ENCODE results near the gene CHAT. TPM values are rescaled to one million over a fixed set of nuclear protein-coding genes. Genes with fewer than 3 reads are reported as not detected.
"Not testable (repeated sequence)": the region's sequence is repeated elsewhere in the genome, so short reads cannot be mapped to it uniquely, and the experiment has no call there.

Gene CHAT
- total RNA-seq, 4 donors from 2014 or later: not detected

DNA sequence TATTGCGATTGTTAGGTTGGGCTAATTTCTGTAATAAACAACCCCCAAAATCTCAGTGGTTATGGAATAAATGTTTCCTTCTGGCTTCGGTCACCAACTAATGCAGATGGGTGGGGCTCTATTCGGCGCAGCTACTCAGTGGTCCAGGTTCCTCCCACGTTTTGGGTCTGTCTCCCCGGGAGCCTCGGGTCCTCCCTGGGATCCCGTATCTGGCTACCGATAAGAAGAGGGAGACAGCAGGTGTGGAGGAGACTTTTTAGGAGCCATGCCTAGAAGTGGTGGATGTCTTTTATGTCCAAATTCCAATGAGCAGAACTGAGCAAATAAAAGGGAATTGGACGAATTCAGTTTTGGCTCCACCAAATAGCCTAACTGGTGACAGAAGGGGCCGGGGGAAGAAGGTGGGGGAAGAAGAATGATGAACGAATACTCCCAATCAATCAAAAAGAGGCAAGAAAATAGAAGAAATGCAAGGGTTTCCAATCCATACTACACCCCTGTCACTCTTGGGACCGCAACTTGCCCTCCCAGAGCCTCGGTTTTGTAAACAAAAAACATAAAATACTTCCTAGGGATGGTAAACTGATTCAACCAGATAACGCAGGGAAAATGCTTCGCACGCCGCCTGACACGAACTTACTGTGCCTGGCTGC lies 65.1 kb downstream of the CHAT start:
- H3K4me3 ChIP-seq: no peak overlapping the region
- DNase-seq: no peak
- H3K36me3 ChIP-seq: no peaks in the 10 kb centered on the region
- no peak for TF ChIP-seq POLR2A (IDR thresholded peaks at IDR 0.05)
- TF ChIP-seq, protein P1, sequence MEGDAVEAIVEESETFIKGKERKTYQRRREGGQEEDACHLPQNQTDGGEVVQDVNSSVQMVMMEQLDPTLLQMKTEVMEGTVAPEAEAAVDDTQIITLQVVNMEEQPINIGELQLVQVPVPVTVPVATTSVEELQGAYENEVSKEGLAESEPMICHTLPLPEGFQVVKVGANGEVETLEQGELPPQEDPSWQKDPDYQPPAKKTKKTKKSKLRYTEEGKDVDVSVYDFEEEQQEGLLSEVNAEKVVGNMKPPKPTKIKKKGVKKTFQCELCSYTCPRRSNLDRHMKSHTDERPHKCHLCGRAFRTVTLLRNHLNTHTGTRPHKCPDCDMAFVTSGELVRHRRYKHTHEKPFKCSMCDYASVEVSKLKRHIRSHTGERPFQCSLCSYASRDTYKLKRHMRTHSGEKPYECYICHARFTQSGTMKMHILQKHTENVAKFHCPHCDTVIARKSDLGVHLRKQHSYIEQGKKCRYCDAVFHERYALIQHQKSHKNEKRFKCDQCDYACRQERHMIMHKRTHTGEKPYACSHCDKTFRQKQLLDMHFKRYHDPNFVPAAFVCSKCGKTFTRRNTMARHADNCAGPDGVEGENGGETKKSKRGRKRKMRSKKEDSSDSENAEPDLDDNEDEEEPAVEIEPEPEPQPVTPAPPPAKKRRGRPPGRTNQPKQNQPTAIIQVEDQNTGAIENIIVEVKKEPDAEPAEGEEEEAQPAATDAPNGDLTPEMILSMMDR (IDR thresholded peaks at IDR 0.05): no peak
- no peak overlapping the region for H3K27ac ChIP-seq
- H3K9me3 ChIP-seq: no peaks in the 10 kb centered on the region
- intact Hi-C loops (cut with DNase I; ENCODE audit: low total_unique reads): no loop called here
- peaks cover 0 to 6% of the 10 kb centered on the region in 2 donors for H3K27me3 ChIP-seq
- H3K4me1 ChIP-seq: no peaks in the 10 kb centered on the region

DNA sequence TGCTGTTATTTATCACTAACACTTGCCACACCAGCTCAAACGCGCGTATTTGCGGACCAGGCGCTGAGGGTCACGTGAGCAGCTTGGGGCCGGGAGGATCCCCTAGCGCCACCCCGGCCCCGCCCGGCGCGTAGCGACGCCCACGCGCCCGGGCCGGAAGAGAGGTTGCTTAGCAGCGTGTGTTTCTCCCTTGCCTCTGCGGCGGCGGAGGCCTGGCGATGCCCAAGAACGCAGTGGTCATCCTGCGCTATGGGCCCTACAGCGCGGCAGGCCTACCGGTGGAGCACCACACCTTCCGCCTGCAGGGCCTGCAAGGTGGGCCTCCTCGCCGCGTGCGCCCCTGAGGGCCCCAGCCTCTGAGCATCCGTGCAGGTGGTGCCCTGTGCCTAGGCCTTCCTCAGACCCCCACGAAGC lies 65.7 kb downstream of the CHAT start, which contains the start of gene C10orf53:
TSS of gene C10orf53 (plus strand) at position 172 of the 414 bp plus-strand sequence. CDS start at position 219, 47 bp downstream.
- no peaks in the 10 kb centered on the region for H3K9me3 ChIP-seq
- H3K36me3 ChIP-seq: no peaks in the 10 kb centered on the region
- peaks cover 0 to 6% of the 10 kb centered on the region in 2 donors for H3K27me3 ChIP-seq
- H3K4me3 ChIP-seq: no peak within 1 kb of the TSS
- intact Hi-C loops (cut with DNase I; ENCODE audit: low total_unique reads): no loop called here
- TF ChIP-seq, protein P1 (IDR thresholded peaks at IDR 0.05): no peak
- TF ChIP-seq POLR2A (IDR thresholded peaks at IDR 0.05): no peak
- DNase-seq: no peak
- no peaks in the 10 kb centered on the region for H3K4me1 ChIP-seq
- no peak within 1 kb of the TSS for H3K27ac ChIP-seq

DNA sequence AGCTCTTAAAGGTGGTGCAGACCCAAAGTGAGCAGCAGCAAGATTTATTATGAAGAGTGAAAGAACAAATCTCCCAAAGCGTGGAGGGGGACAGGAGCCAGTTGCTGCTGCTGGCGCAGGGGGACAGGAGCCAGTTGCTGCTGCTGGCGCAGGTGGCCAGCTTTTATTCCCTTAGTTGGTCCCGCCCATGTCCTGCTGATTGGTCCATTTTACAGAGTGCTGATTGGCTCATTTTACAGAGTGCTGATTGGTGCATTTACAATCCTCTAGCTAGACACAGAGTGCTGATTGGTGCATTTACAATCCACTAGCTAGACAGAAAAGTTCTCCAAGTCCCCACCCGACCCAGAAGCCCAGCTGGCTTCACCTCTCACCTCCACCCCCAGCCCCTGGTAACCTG lies 68.6 kb downstream of the CHAT start:
- not testable (repeated sequence) for H3K27ac ChIP-seq, H3K36me3 ChIP-seq, H3K9me3 ChIP-seq

DNA sequence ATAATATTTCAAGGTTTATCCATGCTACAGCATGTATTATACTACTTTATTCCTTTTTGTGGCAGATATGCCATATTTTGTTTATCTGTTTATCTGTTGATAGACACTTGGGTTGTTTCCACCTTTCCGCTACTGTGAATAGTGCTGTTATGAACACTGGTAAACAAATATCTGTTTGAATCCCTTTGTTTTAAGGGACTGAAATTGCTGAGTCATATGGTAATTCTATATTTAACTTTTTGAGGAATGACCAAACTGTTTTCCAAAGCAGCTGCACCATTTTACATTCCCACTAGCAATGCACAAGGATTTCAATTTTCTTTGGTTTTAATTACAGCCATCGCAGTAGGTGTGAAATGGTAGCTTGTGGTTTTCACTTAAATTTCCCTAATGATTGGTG lies 69.0 kb downstream of the CHAT start:
- Histone ChIP-seq H3K27me3 (peaks cover 0 to 6% of the 10 kb centered on the region in 2 donors), H3K4me1 (no peaks in the 10 kb centered on the region), H3K27ac (no peak overlapping the region), H3K36me3 (no peaks in the 10 kb centered on the region), H3K9me3 (no peaks in the 10 kb centered on the region), H3K4me3 (no peak overlapping the region)
- TF ChIP-seq, protein P1 (IDR thresholded peaks at IDR 0.05): no peak
- no peak for TF ChIP-seq POLR2A (IDR thresholded peaks at IDR 0.05)
- intact Hi-C loops (cut with DNase I; ENCODE audit: low total_unique reads): no loop called here
- DNase-seq: no peak

More for the DNA sequence above, 68.6 kb downstream of the CHAT start:
- H3K4me3 ChIP-seq; DNase-seq; H3K27me3 ChIP-seq; H3K4me1 ChIP-seq; intact Hi-C loops (cut with DNase I; ENCODE audit: low total_unique reads): not testable (repeated sequence)

DNA sequence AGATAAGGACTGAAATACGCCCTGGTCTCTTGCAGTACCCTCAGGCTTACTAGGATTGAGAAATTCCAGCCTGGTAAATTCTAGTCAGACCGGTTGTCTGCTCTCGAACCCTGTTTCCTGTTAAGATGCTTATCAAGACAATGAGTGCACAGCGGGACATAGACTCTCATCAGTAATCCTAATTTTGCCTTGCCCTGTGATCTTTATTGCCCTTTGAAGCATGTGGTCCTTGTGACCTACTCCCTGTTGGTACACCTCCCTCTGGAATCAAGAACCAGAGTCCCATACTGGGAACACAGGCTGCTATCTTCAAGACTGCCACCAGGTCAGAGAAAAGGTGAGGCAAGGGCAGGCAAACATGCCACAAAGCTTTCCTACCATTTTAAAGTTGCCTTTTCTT lies 72.8 kb downstream of the CHAT start:
- no peaks in the 10 kb centered on the region for H3K36me3 ChIP-seq
- intact Hi-C loops (cut with DNase I; ENCODE audit: low total_unique reads): no loop called here
- H3K27me3 ChIP-seq: no peaks in the 10 kb centered on the region
- H3K9me3 ChIP-seq: no peaks in the 10 kb centered on the region
- H3K4me1 ChIP-seq: no peaks in the 10 kb centered on the region
- H3K27ac ChIP-seq: no peak overlapping the region
- DNase-seq: no peak
- TF ChIP-seq, protein P1 (IDR thresholded peaks at IDR 0.05): no peak
- TF ChIP-seq POLR2A (IDR thresholded peaks at IDR 0.05): no peak
- H3K4me3 ChIP-seq: no peak overlapping the region
